Lower lobe of right lung (tissue), 2 donors: ENCODE measurements around the gene GLO1. TPM values are rescaled to one million over a fixed set of nuclear protein-coding genes. Genes with fewer than 3 reads are reported as not detected.

Experiments used
- ATAC-seq, 2 donors: fragments of 200-7000 bp; cut with Tn5 transposase; one replicate each; pipeline ENCODE4 v1.9.1; 2020 to 2022; ENCODE audit warnings: mild to moderate bottlenecking in 2 of 2, moderate library complexity in 2 of 2
- DNase-seq: peaks from one replicate; pipeline ENCODE4 v3.0.0-alpha.2; 2020
- H3K27ac ChIP-seq: fragments of 200-600 bp; one replicate; pipeline ENCODE4 v1.8.0; 2022
- H3K27me3 ChIP-seq: fragments of 200-600 bp; one replicate; pipeline ENCODE4 v1.8.0; 2022; ENCODE audit warnings: low read depth
- H3K36me3 ChIP-seq: fragments of 200-600 bp; one replicate; pipeline ENCODE4 v1.8.0; 2022; ENCODE audit warnings: mild to moderate bottlenecking
- H3K4me1 ChIP-seq: fragments of 200-600 bp; one replicate; pipeline ENCODE4 v1.8.0; 2022
- H3K4me3 ChIP-seq: fragments of 200-600 bp; one replicate; pipeline ENCODE4 v1.8.0; 2022; ENCODE audit warnings: mild to moderate bottlenecking
- H3K9me3 ChIP-seq: fragments of 200-600 bp; one replicate; pipeline ENCODE4 v1.8.0; 2022
- intact Hi-C: fragments of 100-400 bp; cut with DNase I; formaldehyde crosslinking; loops from one replicate; pipeline ENCODE4 v1.11.0; 2022
- total RNA-seq: library from RNA; stranded (reverse); fragmentation: NEBNext Ultra II Directional; extraction: Animal tissue kit (Norgen Biotek cat#: 25700); gene quantifications from one replicate; pipeline ENCODE4 v1.2.1, GENCODE V29; 2021
- TF ChIP-seq, protein P1 (sequence below): fragments of 200-600 bp; IDR thresholded peaks from one replicate; pipeline ENCODE4 v1.8.0; 2022; ENCODE audit warnings: antibody characterized with exemption, mild to moderate bottlenecking
- donor health status: DM: no; HTN: yes; CAD: no; lungs with severe emphysema.

The GLO1 gene
- total RNA-seq, 1 donor from 2014 or later = 83.9 TPM

DNA sequence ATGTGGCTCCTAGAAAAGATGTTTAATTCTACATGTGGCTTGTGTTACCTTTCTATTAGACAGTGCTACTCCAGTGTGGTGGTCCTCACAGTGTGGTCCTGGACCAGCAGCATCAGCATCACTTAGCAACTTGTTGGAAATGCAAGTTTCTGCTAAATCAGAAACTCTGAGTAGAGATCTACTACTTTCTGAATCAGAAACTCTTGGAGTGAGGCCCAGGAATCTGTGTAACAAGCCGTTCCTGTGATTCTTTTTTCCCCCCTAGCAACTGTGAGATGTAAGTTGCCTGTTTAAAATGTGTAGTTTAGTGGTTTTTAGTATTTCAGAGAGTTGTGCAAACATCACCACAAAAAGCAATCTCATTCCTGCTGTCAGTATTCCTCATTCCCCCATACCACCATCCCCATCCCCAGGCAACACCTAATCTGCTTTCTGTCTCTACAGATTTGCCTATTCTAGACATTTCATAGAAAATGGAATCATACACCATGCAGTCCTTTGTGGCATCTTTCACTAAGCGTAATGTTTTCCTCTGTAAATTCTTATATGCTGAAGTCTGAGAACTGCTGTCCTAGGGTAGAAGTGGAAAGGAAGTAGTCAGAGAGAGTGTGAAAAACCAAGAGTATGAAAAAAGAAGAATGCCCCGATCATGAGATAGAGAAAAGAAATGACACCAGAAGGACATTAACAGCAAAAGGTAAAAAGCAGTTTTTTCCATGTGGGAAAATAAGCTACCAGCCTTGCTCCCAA, 44.4 kb downstream of the GLO1 start:
- Histone ChIP-seq H3K27me3 (no peaks in the 10 kb centered on the region), H3K36me3 (peaks cover 21% of the 10 kb centered on the region), H3K4me3 (no peak overlapping the region), H3K27ac (no peak overlapping the region), H3K4me1 (no peaks in the 10 kb centered on the region), H3K9me3 (no peaks in the 10 kb centered on the region)
- DNase-seq = no peak
- intact Hi-C loops = no loop called here
- no peak for ATAC-seq
- TF ChIP-seq, protein P1, sequence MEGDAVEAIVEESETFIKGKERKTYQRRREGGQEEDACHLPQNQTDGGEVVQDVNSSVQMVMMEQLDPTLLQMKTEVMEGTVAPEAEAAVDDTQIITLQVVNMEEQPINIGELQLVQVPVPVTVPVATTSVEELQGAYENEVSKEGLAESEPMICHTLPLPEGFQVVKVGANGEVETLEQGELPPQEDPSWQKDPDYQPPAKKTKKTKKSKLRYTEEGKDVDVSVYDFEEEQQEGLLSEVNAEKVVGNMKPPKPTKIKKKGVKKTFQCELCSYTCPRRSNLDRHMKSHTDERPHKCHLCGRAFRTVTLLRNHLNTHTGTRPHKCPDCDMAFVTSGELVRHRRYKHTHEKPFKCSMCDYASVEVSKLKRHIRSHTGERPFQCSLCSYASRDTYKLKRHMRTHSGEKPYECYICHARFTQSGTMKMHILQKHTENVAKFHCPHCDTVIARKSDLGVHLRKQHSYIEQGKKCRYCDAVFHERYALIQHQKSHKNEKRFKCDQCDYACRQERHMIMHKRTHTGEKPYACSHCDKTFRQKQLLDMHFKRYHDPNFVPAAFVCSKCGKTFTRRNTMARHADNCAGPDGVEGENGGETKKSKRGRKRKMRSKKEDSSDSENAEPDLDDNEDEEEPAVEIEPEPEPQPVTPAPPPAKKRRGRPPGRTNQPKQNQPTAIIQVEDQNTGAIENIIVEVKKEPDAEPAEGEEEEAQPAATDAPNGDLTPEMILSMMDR = no peak

DNA sequence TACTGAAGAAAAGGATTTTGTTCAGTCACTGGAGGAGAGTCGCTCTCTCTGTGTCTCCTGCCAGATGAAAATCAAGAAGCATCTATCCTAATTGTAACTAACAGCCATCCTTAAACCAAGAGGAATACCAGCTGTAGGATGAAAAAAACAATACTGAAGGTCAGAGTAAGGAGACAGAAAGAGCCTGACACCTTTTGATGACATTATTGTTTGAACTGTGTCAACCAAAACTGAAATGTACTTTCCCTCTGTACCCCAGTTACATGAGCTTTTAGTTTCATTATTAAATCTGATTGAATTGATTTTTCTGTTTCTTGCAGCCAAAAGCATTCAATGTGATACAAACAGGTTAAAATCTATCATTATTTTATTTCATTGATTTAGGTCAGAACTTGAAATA, 46.0 kb downstream of the GLO1 start:
- no peak overlapping the region for H3K4me3 ChIP-seq
- no peaks in the 10 kb centered on the region for H3K27me3 ChIP-seq
- no peak for ATAC-seq
- peaks cover 21% of the 10 kb centered on the region for H3K36me3 ChIP-seq
- no peaks in the 10 kb centered on the region for H3K4me1 ChIP-seq
- TF ChIP-seq, protein P1 = no peak
- intact Hi-C loops = no loop called here
- no peak for DNase-seq
- no peaks in the 10 kb centered on the region for H3K9me3 ChIP-seq
- H3K27ac ChIP-seq = no peak overlapping the region

DNA sequence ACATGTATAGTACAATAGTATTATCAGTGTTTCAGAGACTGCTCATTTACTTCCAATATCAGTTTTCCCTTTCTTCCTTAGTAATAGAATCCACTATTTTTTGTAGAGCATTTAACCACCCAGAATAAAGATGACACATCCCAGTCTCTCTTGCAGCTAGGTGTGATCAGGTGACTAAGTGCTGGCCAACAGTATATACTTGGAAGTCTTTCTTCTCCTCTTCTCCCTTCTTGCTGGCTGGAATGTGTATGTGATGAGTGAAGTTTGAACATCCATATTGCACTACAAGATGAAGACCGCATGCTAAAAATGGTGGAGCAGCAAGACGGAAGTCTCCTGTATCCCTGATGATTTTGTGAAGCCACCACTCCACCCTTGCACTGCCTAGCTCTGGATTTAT, 48.7 kb downstream of the GLO1 start:
- DNase-seq (no peak), ATAC-seq (no peak)
- no peak overlapping the region for H3K27ac ChIP-seq
- H3K36me3 ChIP-seq = peaks cover 21% of the 10 kb centered on the region
- H3K9me3 ChIP-seq = no peaks in the 10 kb centered on the region
- intact Hi-C loops = no loop called here
- TF ChIP-seq, protein P1 = no peak
- H3K4me1 ChIP-seq = no peaks in the 10 kb centered on the region
- H3K4me3 ChIP-seq = no peak overlapping the region
- no peaks in the 10 kb centered on the region for H3K27me3 ChIP-seq

DNA sequence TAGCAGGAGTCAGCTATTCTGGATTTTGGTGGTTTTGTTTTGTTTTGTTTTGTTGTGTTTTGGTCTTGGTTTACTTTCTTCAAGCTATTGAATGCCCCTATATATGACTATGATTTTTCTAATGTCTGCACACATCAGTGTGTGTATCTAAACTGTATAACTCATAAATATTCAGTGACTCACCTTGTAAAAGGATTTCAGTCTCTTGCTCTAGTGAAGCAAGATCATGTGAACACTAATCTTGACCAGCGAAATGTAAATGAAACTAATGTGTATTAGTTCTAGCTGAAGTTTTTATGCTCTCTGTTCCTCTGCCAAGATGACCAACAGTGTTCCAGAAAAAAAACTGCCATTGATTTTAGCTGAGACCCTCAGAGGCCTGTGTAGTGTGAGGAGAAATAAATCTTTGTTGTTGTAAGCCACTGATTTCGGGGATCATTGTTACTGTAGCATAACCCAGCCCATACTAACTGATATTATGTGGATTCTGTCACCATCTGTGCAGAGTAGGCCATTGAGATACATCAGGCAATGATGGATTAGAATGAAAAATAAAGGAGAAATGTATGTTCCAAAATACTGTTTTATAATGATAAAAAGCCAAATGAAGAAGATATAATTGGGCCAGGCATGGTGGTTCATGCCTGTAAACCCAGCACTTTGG, 51.7 kb downstream of the GLO1 start:
- Histone ChIP-seq H3K4me3 (no peak overlapping the region), H3K9me3 (no peaks in the 10 kb centered on the region), H3K4me1 (no peaks in the 10 kb centered on the region), H3K27me3 (no peaks in the 10 kb centered on the region), H3K36me3 (peaks cover 7% of the 10 kb centered on the region), H3K27ac (no peak overlapping the region)
- intact Hi-C loops = no loop called here
- DNase-seq (no peak), ATAC-seq (no peak)
- TF ChIP-seq, protein P1 = no peak

DNA sequence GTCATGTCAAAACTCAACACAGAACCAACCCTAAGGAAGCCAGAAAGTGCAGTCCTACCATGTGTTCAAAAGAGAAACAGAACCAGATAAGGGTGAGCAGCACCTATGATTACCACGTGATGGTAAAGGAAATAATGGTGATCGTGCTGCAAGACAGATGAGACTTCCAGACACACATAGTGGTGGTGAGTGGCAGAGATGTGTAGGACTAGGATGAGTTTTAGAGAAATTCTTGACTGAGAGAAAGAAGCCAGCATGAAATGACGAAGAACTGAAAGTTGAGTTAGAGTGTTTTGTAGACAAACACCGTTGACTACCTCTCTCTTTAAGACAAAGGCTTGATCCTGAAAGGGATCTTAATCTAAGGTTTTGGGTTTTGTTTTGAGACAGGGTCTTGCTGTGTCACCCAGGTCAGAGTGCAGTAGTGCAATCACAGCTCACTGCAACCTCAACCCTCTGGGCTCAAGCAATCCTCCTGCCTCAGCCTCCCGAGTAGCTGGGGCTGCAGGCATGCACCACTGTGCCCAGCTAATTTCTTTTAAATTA, 52.7 kb downstream of the GLO1 start:
- peaks cover 7% of the 10 kb centered on the region for H3K36me3 ChIP-seq
- no peak for ATAC-seq
- H3K27me3 ChIP-seq = no peaks in the 10 kb centered on the region
- TF ChIP-seq, protein P1 = no peak
- DNase-seq = no peak
- intact Hi-C loops = no loop called here
- H3K4me1 ChIP-seq = no peaks in the 10 kb centered on the region
- H3K4me3 ChIP-seq = no peak overlapping the region
- H3K27ac ChIP-seq = no peak overlapping the region
- no peaks in the 10 kb centered on the region for H3K9me3 ChIP-seq
